Measurements from ENCODE around the gene POU2F1.

DNA sequence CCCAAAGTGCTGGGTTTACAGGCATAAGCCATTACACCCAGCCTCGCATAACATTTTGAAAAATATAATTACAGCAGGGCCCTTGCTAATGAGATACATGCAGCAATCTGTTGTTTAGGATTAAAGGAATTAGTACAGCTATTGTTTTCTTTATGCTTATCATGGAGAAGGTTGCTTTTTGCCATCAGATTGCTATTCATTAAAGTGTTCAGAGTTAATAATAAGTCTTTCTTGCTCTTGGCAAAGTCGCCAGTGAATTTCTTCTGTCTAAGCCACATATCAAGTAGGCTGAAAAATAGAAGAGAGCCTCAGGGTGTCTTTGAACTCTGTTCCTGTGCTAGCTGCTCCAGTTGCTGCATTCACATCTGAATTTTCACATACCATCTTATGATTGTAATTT lies 144.1 kb downstream of the POU2F1 start:
- TF ChIP-seq, protein P1, sequence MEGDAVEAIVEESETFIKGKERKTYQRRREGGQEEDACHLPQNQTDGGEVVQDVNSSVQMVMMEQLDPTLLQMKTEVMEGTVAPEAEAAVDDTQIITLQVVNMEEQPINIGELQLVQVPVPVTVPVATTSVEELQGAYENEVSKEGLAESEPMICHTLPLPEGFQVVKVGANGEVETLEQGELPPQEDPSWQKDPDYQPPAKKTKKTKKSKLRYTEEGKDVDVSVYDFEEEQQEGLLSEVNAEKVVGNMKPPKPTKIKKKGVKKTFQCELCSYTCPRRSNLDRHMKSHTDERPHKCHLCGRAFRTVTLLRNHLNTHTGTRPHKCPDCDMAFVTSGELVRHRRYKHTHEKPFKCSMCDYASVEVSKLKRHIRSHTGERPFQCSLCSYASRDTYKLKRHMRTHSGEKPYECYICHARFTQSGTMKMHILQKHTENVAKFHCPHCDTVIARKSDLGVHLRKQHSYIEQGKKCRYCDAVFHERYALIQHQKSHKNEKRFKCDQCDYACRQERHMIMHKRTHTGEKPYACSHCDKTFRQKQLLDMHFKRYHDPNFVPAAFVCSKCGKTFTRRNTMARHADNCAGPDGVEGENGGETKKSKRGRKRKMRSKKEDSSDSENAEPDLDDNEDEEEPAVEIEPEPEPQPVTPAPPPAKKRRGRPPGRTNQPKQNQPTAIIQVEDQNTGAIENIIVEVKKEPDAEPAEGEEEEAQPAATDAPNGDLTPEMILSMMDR (IDR thresholded peaks at IDR 0.05; ENCODE audit: low read length): no peak
- TF ChIP-seq EZH2phosphoT487 (IDR thresholded peaks at IDR 0.05; ENCODE audit: low read length) (no peak), EZH2 (optimal IDR thresholded peaks at IDR 0.05; ENCODE audit: low read depth, low read length) (no peak)
